Spleen (tissue), 11 donors: ENCODE results near the gene MYDGF. TPM values are rescaled to one million over a fixed set of nuclear protein-coding genes. Genes with fewer than 3 reads are reported as not detected.

Experiments
- DNase-seq: peaks from one replicate; pipeline ENCODE4 v3.0.0-alpha.2; 2020
- H3K27ac ChIP-seq, 8 donors: fragments of 200-600 bp; sonication (generic) in 7 of 8; 1 replicate in 4 of 8; 2 replicates in 4 of 8; pipeline versions ENCODE4 v1.5.0 to v1.8.0; 2016 to 2021; ENCODE audit warnings: inconsistent platforms in 4 of 8, mild to moderate bottlenecking in 4 of 8, moderate library complexity in 1 of 8
- H3K27me3 ChIP-seq, 7 donors: fragments of 200-600 bp; sonication (generic) in 6 of 7; replicated peaks in 1 of 7; 1 replicate in 4 of 7; 2 replicates in 3 of 7; pipeline versions ENCODE4 v1.5.0 to v1.8.0; 2016 to 2021; ENCODE audit warnings: inconsistent platforms in 3 of 7, mild to moderate bottlenecking in 1 of 7
- H3K36me3 ChIP-seq, 6 donors: fragments of 200-600 bp; sonication (generic) in 5 of 6; 1 replicate in 4 of 6; 2 replicates in 2 of 6; pipeline versions ENCODE4 v1.5.0 to v1.8.0; 2016 to 2021; ENCODE audit warnings: inconsistent platforms in 2 of 6
- H3K4me1 ChIP-seq, 6 donors: fragments of 200-600 bp; sonication (generic) in 5 of 6; 1 replicate in 3 of 6; 2 replicates in 3 of 6; pipeline versions ENCODE4 v1.5.0 to v1.8.0; 2016 to 2021; ENCODE audit warnings: inconsistent platforms in 3 of 6
- H3K4me3 ChIP-seq, 8 donors: fragments of 200-600 bp; sonication (generic) in 7 of 8; 1 replicate in 4 of 8; 2 replicates in 4 of 8; pipeline versions ENCODE4 v1.5.0 to v1.8.0; 2016 to 2021; ENCODE audit warnings: inconsistent platforms in 4 of 8, mild to moderate bottlenecking in 4 of 8, moderate library complexity in 2 of 8
- H3K9me3 ChIP-seq, 8 donors: fragments of 200-600 bp; sonication (generic) in 7 of 8; 1 replicate in 4 of 8; 2 replicates in 4 of 8; pipeline versions ENCODE4 v1.5.0 to v1.8.0; 2016 to 2021; ENCODE audit warnings: inconsistent platforms in 4 of 8
- POLR2A ChIP-seq, 3 donors: fragments of 450-650 bp; IDR thresholded peaks; one replicate each; pipeline ENCODE4 v1.5.1; 2017; ENCODE audit warnings: antibody characterized with exemption in 3 of 3, mild to moderate bottlenecking in 1 of 3
- POLR2AphosphoS5 ChIP-seq, 3 donors: sonication (generic); formaldehyde crosslinking; IDR thresholded peaks; one replicate each; pipeline ENCODE4 v1.5.1; 2017; ENCODE audit warnings: antibody characterized with exemption in 3 of 3
- WGBS, 5 donors: extraction: QIAGEN DNeasy Blood & Tissue Kit in 3 of 5; methylation state at CpG; one replicate each; pipeline versions ENCODE4 v1.1.5 to v1.1.7; 2013 to 2018; 5-methylcytosine and 5-hydroxymethylcytosine counted together
- intact Hi-C: fragments of 100-400 bp; cut with DNase I; formaldehyde crosslinking; loops from one replicate; pipeline ENCODE4 v1.15.0; 2023; ENCODE audit warnings: low total_unique reads
- polyA plus RNA-seq, 3 donors: library from polyadenylated mRNA; stranded (reverse); fragments of 200-250 nt; gene quantifications; one replicate each; pipeline ENCODE4 v1.2.1, GENCODE V29; 2013
- total RNA-seq, 7 donors: library from RNA; depleted of rRNA in 3 of 7; stranded (reverse); fragments of >200 nt in 3 of 7; fragmentation: NEBNext Ultra II Directional in 4 of 7; extraction: Animal tissue kit (Norgen Biotek cat#: 25700) in 4 of 7; gene quantifications; one replicate each; pipeline versions ENCODE4 v1.1.0 to v1.2.1, GENCODE V29; 2016 to 2021
- TF ChIP-seq, protein P1 (sequence below), 11 experiments: fragments of 200-600 bp in 7 of 11; fragments of 450-650 bp in 4 of 11; sonication (generic) in 4 of 11; IDR thresholded peaks in 8 of 11; conservative IDR thresholded peaks in 3 of 11; 1 replicate in 7 of 11; 2 replicates in 4 of 11; pipeline versions ENCODE4 v1.4.0 to v1.8.0; 2016 to 2021; ENCODE audit warnings: antibody characterized with exemption in 11 of 11, inconsistent platforms in 4 of 11, mild to moderate bottlenecking in 1 of 11
- donor health status: healthy with polysubstance abuse.
- donor health status: DM: no; HTN: no; CAD: no; lungs with moderate emphysema.
- donor health status: DM: no; HTN: no; CAD: no.
- donor health status: Bipolar disorder and iron deficiency.
- donor health status: healthy.
- donor health status: DM: no; HTN: no; CAD: no.
- donor health status: DM: yes; HTN: yes; CAD: no.

Gene MYDGF
- total and polyA plus RNA-seq, 10 donors: 39.0 to 100 (median 64.4) TPM

DNA sequence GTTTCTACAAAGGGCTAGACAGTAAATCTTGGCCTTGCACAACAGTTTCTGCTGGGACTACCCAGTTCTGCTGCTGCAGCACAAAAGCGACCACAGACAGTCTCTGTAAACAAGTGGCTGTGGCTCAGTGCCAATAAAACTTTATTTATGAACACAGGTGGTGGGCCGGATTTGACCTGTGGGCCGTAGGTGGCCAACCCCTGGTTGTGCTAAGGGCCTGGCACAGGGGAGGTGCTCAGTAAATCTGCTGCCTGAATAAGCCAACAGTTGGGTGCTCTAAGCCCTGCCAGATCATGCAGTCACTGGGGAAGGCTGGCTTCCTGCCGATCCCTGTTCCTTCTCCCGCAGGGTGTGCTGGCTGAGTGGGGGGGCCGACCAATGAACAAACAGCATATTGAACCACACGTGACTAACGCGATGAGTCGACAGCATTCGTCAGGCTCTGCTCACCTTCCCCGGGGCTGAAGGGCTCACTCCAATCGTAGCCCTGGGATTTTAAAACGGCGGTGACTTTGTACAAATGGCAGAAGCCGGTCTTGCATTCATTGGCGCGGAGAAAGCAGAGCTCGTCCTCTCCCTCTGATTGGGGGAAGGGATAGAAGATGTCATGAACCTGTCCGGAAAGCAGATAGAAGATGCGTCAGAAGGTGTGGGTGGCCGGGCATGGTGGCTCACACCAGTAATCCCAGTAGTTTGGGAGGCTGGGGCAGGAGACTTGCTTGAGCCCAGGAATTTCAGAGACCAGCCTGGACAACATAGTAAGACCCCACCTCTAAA is 24.3 kb upstream of the MYDGF start:
- Histone ChIP-seq H3K9me3 (no peaks in the 10 kb centered on the region), H3K4me3 (no peak overlapping the region), H3K36me3 (peaks cover 2 to 100% (median 92%) of the 10 kb centered on the region in 6 donors), H3K27me3 (no peaks in the 10 kb centered on the region), H3K27ac (peak overlapping the region in 2 of 8 donors; percentile 32 to 43), H3K4me1 (peaks cover 0 to 11% (median 2%) of the 10 kb centered on the region in 6 donors)
- DNase-seq: no peak
- intact Hi-C loops: no loop called here
- WGBS, 5 donors: 93 to 98% (median 95%) methylated on average over 20 to 22 of the region's 22 CpGs
- TF ChIP-seq POLR2A (IDR thresholded peaks at IDR 0.05) (no peak), POLR2AphosphoS5 (IDR thresholded peaks at IDR 0.05) (peak in 1 of 3 donors; percentile 4)
- TF ChIP-seq, protein P1, sequence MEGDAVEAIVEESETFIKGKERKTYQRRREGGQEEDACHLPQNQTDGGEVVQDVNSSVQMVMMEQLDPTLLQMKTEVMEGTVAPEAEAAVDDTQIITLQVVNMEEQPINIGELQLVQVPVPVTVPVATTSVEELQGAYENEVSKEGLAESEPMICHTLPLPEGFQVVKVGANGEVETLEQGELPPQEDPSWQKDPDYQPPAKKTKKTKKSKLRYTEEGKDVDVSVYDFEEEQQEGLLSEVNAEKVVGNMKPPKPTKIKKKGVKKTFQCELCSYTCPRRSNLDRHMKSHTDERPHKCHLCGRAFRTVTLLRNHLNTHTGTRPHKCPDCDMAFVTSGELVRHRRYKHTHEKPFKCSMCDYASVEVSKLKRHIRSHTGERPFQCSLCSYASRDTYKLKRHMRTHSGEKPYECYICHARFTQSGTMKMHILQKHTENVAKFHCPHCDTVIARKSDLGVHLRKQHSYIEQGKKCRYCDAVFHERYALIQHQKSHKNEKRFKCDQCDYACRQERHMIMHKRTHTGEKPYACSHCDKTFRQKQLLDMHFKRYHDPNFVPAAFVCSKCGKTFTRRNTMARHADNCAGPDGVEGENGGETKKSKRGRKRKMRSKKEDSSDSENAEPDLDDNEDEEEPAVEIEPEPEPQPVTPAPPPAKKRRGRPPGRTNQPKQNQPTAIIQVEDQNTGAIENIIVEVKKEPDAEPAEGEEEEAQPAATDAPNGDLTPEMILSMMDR (IDR thresholded peaks at IDR 0.05 in 8 of 11, conservative IDR thresholded peaks at IDR 0.05 in 3 of 11): no peak

DNA sequence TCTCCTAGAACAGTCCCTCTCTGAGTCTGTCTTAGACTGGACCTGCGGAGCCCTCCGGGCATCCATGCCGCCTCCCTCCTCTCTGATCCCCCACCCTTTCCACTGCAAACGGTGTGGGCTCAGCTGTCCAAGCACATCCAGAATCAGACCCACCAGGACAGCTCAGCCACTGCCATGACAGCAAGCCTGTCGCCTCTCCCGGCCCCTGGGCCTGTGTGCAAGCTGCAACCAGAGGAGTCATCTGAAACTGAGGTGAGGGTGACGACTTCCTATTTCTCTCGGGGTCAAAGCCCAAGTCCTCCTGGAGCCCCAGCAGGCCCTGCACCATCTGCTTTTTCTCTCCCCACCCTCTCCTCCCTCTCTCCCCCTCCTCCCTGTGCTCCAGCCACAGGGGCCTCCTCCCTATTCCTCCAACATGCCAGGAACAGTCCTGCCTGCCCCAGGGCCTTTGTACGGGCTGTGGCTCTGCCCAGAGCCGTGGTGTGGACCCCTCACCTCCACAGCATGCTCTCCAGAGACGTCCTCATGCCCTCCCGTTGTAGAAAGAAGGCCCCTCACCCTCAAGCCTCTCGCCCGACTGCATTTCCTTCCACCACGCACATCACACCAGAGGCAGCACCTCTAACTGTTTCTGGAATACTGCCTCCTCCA is 23.5 kb upstream of the MYDGF start:
- H3K4me3 ChIP-seq: no peak overlapping the region
- TF ChIP-seq, protein P1 (IDR thresholded peaks at IDR 0.05 in 8 of 11, conservative IDR thresholded peaks at IDR 0.05 in 3 of 11): no peak
- peak overlapping the region in 3 of 8 donors; percentile 18 to 43 (median 32) for H3K27ac ChIP-seq
- no peak for DNase-seq
- no peaks in the 10 kb centered on the region for H3K9me3 ChIP-seq
- H3K36me3 ChIP-seq: peaks cover 2 to 100% (median 94%) of the 10 kb centered on the region in 6 donors
- peaks cover 0 to 11% (median 2%) of the 10 kb centered on the region in 6 donors for H3K4me1 ChIP-seq
- intact Hi-C loops: no loop called here
- 88 to 95% (median 93%) methylated on average over 15 of the region's 15 CpGs for WGBS, 5 donors
- no peaks in the 10 kb centered on the region for H3K27me3 ChIP-seq

DNA sequence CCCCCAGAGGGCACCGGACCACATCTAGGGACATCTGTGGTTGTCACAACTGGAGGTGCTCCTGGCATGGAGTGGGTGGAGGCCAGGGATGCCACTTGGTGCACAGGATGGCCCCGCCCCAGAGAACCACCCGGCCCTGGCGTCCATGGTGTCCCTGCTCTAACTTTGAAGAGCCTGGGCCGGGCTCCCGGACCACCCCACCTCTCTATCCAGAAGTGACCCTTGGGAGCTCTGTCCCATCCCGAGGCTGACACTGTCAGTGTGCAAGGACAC is 22.9 kb upstream of the MYDGF start:
- DNase-seq: no peak
- WGBS, 5 donors: 74 to 91% (median 89%) methylated on average over 4 to 7 of the region's 7 CpGs
- no peak for TF ChIP-seq POLR2A (IDR thresholded peaks at IDR 0.05)
- TF ChIP-seq POLR2AphosphoS5 (IDR thresholded peaks at IDR 0.05): no peak
- TF ChIP-seq, protein P1 (IDR thresholded peaks at IDR 0.05 in 8 of 11, conservative IDR thresholded peaks at IDR 0.05 in 3 of 11): no peak

More for the DNA sequence above, 22.9 kb upstream of the MYDGF start:
- H3K27me3 ChIP-seq: no peaks in the 10 kb centered on the region
- H3K27ac ChIP-seq: peak overlapping the region in 1 of 8 donors; percentile 43
- intact Hi-C loops: no loop called here
- H3K4me1 ChIP-seq: peaks cover 0 to 11% (median 2%) of the 10 kb centered on the region in 6 donors
- peaks cover 5 to 100% (median 94%) of the 10 kb centered on the region in 6 donors for H3K36me3 ChIP-seq
- no peaks in the 10 kb centered on the region for H3K9me3 ChIP-seq
- H3K4me3 ChIP-seq: no peak overlapping the region
